GM12878 (cell line): Measurements from ENCODE around the gene GRXCR2.

Experiments
- BRCA1 ChIP-seq: IDR thresholded peaks from 2 replicates; pipeline ENCODE4 v1.6.1; 2011; ENCODE audit warnings: low read depth, low read length, improper control_type of control experiment
- CHD2 ChIP-seq: IDR thresholded peaks from 2 replicates; pipeline ENCODE4 v1.6.1; 2011; ENCODE audit warnings: low read depth, low read length, improper control_type of control experiment, borderline replicate concordance
- CTCF ChIP-seq, 3 experiments: IDR thresholded peaks in 2 of 3; conservative IDR thresholded peaks in 1 of 3; 2 replicates each; pipeline ENCODE4 v1.5.1; 2011; ENCODE audit warnings: low read depth in 3 of 3, low read length in 3 of 3, mild to moderate bottlenecking in 3 of 3, control low read depth in 2 of 3, moderate library complexity in 2 of 3, inconsistent platforms in 1 of 3, mixed read lengths in 1 of 3; ENCODE audit not compliant: control insufficient read depth in 2 of 3, insufficient read depth in 1 of 3; ENCODE audit errors: extremely low read depth in 1 of 3
- HDGF ChIP-seq: fragments of 450-650 bp; IDR thresholded peaks from 2 replicates; pipeline ENCODE4 v1.6.1; 2016; ENCODE audit warnings: antibody characterized with exemption
- KDM1A ChIP-seq: fragments of 200-600 bp; sonication (generic); IDR thresholded peaks from 2 replicates; pipeline ENCODE4 v1.6.1; 2016; ENCODE audit warnings: borderline replicate concordance
- POLR2A ChIP-seq: IDR thresholded peaks from 2 replicates; pipeline ENCODE4 v1.6.1; 2011; ENCODE audit warnings: low read depth, mild to moderate bottlenecking, low read length
- RAD51 ChIP-seq: fragments of 450-650 bp; IDR thresholded peaks from 2 replicates; pipeline ENCODE4 v1.6.1; 2016; ENCODE audit warnings: moderate library complexity, mild to moderate bottlenecking, inconsistent platforms
- TAF1 ChIP-seq: IDR thresholded peaks from 2 replicates; pipeline ENCODE4 v1.6.1; 2011; ENCODE audit warnings: mild to moderate bottlenecking, low read depth, low read length, borderline replicate concordance
- ZBTB40 ChIP-seq: fragments of 450-650 bp; IDR thresholded peaks from 2 replicates; pipeline ENCODE4 v1.6.1; 2016; ENCODE audit warnings: mild to moderate bottlenecking, moderate library complexity, borderline replicate concordance

GRCh38 chr5:145918397-145918796, 45.6 kb upstream of the GRXCR2 start:
- TF ChIP-seq CTCF (IDR thresholded peaks at IDR 0.05 in 2 of 3, conservative IDR thresholded peaks at IDR 0.05 in 1 of 3; ENCODE audit: control insufficient read depth in 2 of 3, extremely low read depth in 1 of 3, insufficient read depth in 1 of 3, low read depth in 3 of 3, low read length in 3 of 3): no peak
- no peak for TF ChIP-seq CHD2
- TF ChIP-seq POLR2A: no peak
- TF ChIP-seq BRCA1: no peak
- TF ChIP-seq RAD51: no peak
- no peak for TF ChIP-seq HDGF
- TF ChIP-seq TAF1: no peak
- TF ChIP-seq KDM1A: no peak
- TF ChIP-seq ZBTB40: no peak
